ENCODE results near the gene VSIR.

- TF ChIP-seq CTCF (IDR thresholded peaks at IDR 0.05) (no peak), MXI1 (IDR thresholded peaks at IDR 0.05; ENCODE audit: low read depth, low read length) (no peak), POLR2AphosphoS5 (IDR thresholded peaks at IDR 0.05; ENCODE audit: low read depth, low read length) (no peak), EP300 (IDR thresholded peaks at IDR 0.05; ENCODE audit: borderline replicate concordance in 1 of 2, low read depth in 1 of 2, low read length in 1 of 2) (no peak)
- TF ChIP-seq, protein P1, sequence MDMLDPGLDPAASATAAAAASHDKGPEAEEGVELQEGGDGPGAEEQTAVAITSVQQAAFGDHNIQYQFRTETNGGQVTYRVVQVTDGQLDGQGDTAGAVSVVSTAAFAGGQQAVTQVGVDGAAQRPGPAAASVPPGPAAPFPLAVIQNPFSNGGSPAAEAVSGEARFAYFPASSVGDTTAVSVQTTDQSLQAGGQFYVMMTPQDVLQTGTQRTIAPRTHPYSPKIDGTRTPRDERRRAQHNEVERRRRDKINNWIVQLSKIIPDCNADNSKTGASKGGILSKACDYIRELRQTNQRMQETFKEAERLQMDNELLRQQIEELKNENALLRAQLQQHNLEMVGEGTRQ (IDR thresholded peaks at IDR 0.05; ENCODE audit: borderline replicate concordance, low read depth, low read length): no peak
- TF ChIP-seq, protein P2, sequence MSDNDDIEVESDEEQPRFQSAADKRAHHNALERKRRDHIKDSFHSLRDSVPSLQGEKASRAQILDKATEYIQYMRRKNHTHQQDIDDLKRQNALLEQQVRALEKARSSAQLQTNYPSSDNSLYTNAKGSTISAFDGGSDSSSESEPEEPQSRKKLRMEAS (IDR thresholded peaks at IDR 0.05; ENCODE audit: low read depth): no peak
These were observed 46.7 kb downstream of the VSIR start for GRCh38 chr10:71726580-71727104.
